AG04449 (cell line): ENCODE measurements around the gene POLA1.
"Not testable (repeated sequence)": the region's sequence is repeated elsewhere in the genome, so short reads cannot be mapped to it uniquely, and the experiment has no call there.

Source experiments
- CTCF ChIA-PET: fragments of 350-600 bp; formaldehyde crosslinking; extraction: SDS; loops from one replicate; lab custom pipeline; 2021; ENCODE audit warnings: antibody characterized with exemption; lab: Yijun Ruan, JAX
- POLR2A ChIA-PET: fragments of 400-600, 350-600 bp; formaldehyde crosslinking; extraction: SDS; loops from one replicate; lab custom pipeline; 2020; ENCODE audit warnings: antibody characterized with exemption, inconsistent platforms; lab: Yijun Ruan, JAX
- DNase-seq: peaks from one replicate; pipeline ENCODE4 v3.0.0-alpha.2; 2010; ENCODE audit warnings: low read depth, low spot score
- H3K4me3 ChIP-seq: 2 replicates; pipeline ENCODE4 v1.5.1; 2011; ENCODE audit warnings: low read depth, mild to moderate bottlenecking, control low read depth, low read length
- CTCF ChIP-seq: IDR thresholded peaks from one replicate; pipeline ENCODE4 v1.5.1; 2011; ENCODE audit warnings: mild to moderate bottlenecking, moderate library complexity, low read length, control low read depth, inconsistent platforms; ENCODE audit not compliant: insufficient read depth; ENCODE audit errors: missing control alignments

The POLA1 gene

DNA sequence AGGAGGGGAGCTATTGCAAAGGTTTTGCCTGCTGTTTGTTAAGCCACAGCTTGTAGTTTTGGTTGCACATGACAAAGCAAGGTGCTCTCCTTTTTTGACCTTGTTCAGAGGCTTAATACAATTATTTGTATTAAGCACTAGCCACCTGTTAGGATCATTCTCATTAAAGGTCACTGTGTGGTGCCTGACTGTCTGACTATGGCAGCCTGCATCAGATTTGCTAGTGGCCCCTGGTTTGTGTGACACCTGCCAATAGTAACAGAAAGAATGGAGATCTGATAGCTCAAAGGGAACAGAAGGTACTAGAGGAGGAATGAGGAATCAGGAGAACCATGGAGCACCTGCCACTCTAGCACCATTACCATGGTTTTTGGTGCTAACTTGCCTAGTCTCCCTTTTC, 102.5 kb downstream of the POLA1 start:
- no peak for DNase-seq
- no peak overlapping the region for H3K4me3 ChIP-seq
- POLR2A ChIA-PET = no interaction called here
- TF ChIP-seq CTCF = no peak
- CTCF ChIA-PET = no interaction called here

- POLR2A ChIA-PET = no interaction called here
- CTCF ChIA-PET = no interaction called here
- no peak overlapping the region for H3K4me3 ChIP-seq
- no peak for TF ChIP-seq CTCF
- DNase-seq = no peak
Measured at GRCh38 chrX:24799078-24799477, 105.4 kb downstream of the POLA1 start.

GRCh38 chrX:24799565-24799964, 105.8 kb downstream of the POLA1 start:
- H3K4me3 ChIP-seq = no peak overlapping the region
- CTCF ChIA-PET = no interaction called here
- DNase-seq = no peak
- TF ChIP-seq CTCF = no peak
- POLR2A ChIA-PET = no interaction called here

DNA sequence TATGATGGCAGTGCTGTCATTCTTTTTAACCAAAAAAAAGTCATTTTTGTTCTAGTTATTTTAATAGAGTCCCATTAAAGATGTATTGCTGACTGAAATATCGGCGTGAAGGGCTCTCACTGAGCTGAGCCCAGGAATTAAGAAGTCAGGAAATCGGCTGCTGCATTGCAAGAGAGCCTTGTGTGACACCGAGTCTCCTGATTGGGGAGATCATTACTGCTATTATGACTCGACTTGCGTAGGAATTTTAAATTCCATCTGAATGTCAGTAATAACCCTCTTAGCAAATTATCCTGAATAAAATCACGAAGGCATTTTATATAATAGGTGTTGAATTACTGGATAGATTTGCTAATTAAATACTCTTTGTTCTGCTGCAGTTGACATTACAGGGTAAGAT, 111.5 kb downstream of the POLA1 start:
- CTCF ChIA-PET = interaction anchor here (0.8 to 1.7 kb wide), 2 partner anchors 34 to 339 kb away, joined by 3 to 4 read pairs; no protein-coding TSS in a partner anchor
- H3K4me3 ChIP-seq = no peak overlapping the region
- no peak for TF ChIP-seq CTCF
- no peak for DNase-seq
- POLR2A ChIA-PET = no interaction called here

GRCh38 chrX:24819807-24820206, 126.1 kb downstream of the POLA1 start:
- DNase-seq, H3K4me3 ChIP-seq, POLR2A ChIA-PET: not testable (repeated sequence)
- CTCF ChIA-PET = interaction anchor here (0.9 to 1.6 kb wide), 3 partner anchors 8 to 19 kb away, joined by 3 to 5 read pairs (median 4); no protein-coding TSS in a partner anchor

GRCh38 chrX:24828147-24828546, 134.4 kb downstream of the POLA1 start:
- no peak for DNase-seq
- no peak overlapping the region for H3K4me3 ChIP-seq
- ChIA-PET POLR2A (no interaction called here), CTCF (interaction anchor here (0.7 to 4.8 kb wide), 2 partner anchors 9 to 11 kb away, joined by 3 to 26 read pairs; no protein-coding TSS in a partner anchor)
- no peak for TF ChIP-seq CTCF

GRCh38 chrX:24828600-24828999, 134.9 kb downstream of the POLA1 start:
- DNase-seq = no peak
- no peak for TF ChIP-seq CTCF
- ChIA-PET CTCF (interaction anchor here (4.8 kb wide), 1 partner anchor 10 kb away, joined by 26 read pairs; no protein-coding TSS in a partner anchor), POLR2A (no interaction called here)
- H3K4me3 ChIP-seq = no peak overlapping the region
